ENCODE measurements around the gene AREG. TPM values are rescaled to one million over a fixed set of nuclear protein-coding genes. Genes with fewer than 3 reads are reported as not detected.

AREG gene
- total and polyA plus RNA-seq, 9 of the 15 experiments (the other 6 are each of a cell fraction or from before 2014, with no cell fraction given) = 1.4 to 7.7 (median 5.4) TPM

DNA sequence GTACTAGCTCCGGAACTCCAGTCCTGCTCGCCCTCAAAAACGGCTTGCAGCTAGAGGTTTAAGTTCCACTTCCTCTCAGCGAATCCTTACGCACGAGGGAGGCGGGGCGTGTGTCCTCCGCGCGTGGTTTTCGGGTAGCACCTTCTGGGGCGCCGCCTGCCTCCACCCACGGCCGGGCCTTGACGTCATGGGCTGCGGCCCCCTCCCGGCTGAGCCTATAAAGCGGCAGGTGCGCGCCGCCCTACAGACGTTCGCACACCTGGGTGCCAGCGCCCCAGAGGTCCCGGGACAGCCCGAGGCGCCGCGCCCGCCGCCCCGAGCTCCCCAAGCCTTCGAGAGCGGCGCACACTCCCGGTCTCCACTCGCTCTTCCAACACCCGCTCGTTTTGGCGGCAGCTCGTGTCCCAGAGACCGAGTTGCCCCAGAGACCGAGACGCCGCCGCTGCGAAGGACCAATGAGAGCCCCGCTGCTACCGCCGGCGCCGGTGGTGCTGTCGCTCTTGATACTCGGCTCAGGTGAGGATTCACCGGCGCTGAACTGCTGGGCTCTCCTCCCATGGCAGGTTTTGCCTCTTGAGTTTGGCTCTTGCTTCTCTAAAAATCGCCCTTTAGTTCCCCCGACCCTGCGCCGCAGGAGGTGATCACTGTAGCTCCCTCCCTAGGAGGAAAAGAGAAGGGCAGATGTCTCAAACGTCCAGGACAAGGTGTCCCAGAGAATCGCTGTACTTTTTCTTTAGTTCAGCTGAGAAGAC, at the start of gene AREG (continued):
- TF ChIP-seq, protein P1, sequence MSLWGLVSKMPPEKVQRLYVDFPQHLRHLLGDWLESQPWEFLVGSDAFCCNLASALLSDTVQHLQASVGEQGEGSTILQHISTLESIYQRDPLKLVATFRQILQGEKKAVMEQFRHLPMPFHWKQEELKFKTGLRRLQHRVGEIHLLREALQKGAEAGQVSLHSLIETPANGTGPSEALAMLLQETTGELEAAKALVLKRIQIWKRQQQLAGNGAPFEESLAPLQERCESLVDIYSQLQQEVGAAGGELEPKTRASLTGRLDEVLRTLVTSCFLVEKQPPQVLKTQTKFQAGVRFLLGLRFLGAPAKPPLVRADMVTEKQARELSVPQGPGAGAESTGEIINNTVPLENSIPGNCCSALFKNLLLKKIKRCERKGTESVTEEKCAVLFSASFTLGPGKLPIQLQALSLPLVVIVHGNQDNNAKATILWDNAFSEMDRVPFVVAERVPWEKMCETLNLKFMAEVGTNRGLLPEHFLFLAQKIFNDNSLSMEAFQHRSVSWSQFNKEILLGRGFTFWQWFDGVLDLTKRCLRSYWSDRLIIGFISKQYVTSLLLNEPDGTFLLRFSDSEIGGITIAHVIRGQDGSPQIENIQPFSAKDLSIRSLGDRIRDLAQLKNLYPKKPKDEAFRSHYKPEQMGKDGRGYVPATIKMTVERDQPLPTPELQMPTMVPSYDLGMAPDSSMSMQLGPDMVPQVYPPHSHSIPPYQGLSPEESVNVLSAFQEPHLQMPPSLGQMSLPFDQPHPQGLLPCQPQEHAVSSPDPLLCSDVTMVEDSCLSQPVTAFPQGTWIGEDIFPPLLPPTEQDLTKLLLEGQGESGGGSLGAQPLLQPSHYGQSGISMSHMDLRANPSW (CRISPR knock-in tag; IDR thresholded peaks at IDR 0.05) = no peak
- TF ChIP-seq ZNF347 (CRISPR knock-in tag; IDR thresholded peaks at IDR 0.05; ENCODE audit: low read depth) (no peak), POLR2B (IDR thresholded peaks at IDR 0.05; ENCODE audit: low read depth, partially characterized antibody) (peak; percentile 40), EWSR1 (IDR thresholded peaks at IDR 0.05; ENCODE audit: borderline replicate concordance, low read depth, partially characterized antibody) (no peak), ARID1B (IDR thresholded peaks at IDR 0.05) (no peak; the same call in 1 of the 2 replicates), SLC30A9 (CRISPR knock-in tag; IDR thresholded peaks at IDR 0.05) (no peak), SMARCE1 (IDR thresholded peaks at IDR 0.05) (no peak; the same call in 1 of the 2 replicates)
- TF ChIP-seq, protein P2, sequence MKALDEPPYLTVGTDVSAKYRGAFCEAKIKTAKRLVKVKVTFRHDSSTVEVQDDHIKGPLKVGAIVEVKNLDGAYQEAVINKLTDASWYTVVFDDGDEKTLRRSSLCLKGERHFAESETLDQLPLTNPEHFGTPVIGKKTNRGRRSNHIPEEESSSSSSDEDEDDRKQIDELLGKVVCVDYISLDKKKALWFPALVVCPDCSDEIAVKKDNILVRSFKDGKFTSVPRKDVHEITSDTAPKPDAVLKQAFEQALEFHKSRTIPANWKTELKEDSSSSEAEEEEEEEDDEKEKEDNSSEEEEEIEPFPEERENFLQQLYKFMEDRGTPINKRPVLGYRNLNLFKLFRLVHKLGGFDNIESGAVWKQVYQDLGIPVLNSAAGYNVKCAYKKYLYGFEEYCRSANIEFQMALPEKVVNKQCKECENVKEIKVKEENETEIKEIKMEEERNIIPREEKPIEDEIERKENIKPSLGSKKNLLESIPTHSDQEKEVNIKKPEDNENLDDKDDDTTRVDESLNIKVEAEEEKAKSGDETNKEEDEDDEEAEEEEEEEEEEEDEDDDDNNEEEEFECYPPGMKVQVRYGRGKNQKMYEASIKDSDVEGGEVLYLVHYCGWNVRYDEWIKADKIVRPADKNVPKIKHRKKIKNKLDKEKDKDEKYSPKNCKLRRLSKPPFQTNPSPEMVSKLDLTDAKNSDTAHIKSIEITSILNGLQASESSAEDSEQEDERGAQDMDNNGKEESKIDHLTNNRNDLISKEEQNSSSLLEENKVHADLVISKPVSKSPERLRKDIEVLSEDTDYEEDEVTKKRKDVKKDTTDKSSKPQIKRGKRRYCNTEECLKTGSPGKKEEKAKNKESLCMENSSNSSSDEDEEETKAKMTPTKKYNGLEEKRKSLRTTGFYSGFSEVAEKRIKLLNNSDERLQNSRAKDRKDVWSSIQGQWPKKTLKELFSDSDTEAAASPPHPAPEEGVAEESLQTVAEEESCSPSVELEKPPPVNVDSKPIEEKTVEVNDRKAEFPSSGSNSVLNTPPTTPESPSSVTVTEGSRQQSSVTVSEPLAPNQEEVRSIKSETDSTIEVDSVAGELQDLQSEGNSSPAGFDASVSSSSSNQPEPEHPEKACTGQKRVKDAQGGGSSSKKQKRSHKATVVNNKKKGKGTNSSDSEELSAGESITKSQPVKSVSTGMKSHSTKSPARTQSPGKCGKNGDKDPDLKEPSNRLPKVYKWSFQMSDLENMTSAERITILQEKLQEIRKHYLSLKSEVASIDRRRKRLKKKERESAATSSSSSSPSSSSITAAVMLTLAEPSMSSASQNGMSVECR (CRISPR knock-in tag; IDR thresholded peaks at IDR 0.05) = peak; percentile 87
- TF ChIP-seq, protein P3, sequence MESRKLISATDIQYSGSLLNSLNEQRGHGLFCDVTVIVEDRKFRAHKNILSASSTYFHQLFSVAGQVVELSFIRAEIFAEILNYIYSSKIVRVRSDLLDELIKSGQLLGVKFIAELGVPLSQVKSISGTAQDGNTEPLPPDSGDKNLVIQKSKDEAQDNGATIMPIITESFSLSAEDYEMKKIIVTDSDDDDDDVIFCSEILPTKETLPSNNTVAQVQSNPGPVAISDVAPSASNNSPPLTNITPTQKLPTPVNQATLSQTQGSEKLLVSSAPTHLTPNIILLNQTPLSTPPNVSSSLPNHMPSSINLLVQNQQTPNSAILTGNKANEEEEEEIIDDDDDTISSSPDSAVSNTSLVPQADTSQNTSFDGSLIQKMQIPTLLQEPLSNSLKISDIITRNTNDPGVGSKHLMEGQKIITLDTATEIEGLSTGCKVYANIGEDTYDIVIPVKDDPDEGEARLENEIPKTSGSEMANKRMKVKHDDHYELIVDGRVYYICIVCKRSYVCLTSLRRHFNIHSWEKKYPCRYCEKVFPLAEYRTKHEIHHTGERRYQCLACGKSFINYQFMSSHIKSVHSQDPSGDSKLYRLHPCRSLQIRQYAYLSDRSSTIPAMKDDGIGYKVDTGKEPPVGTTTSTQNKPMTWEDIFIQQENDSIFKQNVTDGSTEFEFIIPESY (CRISPR knock-in tag; IDR thresholded peaks at IDR 0.05) = peak; percentile 51; the same call in 1 of the 2 replicates
- TF ChIP-seq, protein P4, sequence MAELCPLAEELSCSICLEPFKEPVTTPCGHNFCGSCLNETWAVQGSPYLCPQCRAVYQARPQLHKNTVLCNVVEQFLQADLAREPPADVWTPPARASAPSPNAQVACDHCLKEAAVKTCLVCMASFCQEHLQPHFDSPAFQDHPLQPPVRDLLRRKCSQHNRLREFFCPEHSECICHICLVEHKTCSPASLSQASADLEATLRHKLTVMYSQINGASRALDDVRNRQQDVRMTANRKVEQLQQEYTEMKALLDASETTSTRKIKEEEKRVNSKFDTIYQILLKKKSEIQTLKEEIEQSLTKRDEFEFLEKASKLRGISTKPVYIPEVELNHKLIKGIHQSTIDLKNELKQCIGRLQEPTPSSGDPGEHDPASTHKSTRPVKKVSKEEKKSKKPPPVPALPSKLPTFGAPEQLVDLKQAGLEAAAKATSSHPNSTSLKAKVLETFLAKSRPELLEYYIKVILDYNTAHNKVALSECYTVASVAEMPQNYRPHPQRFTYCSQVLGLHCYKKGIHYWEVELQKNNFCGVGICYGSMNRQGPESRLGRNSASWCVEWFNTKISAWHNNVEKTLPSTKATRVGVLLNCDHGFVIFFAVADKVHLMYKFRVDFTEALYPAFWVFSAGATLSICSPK (IDR thresholded peaks at IDR 0.05; ENCODE audit: borderline replicate concordance) = no peak
- TF ChIP-seq, protein P5, sequence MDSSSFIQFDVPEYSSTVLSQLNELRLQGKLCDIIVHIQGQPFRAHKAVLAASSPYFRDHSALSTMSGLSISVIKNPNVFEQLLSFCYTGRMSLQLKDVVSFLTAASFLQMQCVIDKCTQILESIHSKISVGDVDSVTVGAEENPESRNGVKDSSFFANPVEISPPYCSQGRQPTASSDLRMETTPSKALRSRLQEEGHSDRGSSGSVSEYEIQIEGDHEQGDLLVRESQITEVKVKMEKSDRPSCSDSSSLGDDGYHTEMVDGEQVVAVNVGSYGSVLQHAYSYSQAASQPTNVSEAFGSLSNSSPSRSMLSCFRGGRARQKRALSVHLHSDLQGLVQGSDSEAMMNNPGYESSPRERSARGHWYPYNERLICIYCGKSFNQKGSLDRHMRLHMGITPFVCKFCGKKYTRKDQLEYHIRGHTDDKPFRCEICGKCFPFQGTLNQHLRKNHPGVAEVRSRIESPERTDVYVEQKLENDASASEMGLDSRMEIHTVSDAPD (CRISPR knock-in tag; IDR thresholded peaks at IDR 0.05) = no peak
- TF ChIP-seq, protein P6, sequence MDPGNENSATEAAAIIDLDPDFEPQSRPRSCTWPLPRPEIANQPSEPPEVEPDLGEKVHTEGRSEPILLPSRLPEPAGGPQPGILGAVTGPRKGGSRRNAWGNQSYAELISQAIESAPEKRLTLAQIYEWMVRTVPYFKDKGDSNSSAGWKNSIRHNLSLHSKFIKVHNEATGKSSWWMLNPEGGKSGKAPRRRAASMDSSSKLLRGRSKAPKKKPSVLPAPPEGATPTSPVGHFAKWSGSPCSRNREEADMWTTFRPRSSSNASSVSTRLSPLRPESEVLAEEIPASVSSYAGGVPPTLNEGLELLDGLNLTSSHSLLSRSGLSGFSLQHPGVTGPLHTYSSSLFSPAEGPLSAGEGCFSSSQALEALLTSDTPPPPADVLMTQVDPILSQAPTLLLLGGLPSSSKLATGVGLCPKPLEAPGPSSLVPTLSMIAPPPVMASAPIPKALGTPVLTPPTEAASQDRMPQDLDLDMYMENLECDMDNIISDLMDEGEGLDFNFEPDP (CRISPR knock-in tag; IDR thresholded peaks at IDR 0.05) = no peak

Data from K562 (cell line).